OCI-LY7 (cell line): ENCODE measurements around the gene KDM8. TPM values are rescaled to one million over a fixed set of nuclear protein-coding genes. Genes with fewer than 3 reads are reported as not detected.

Source experiments
- BruUV-seq: library from RNA; stranded (reverse); fragments of 400-500 nt; replicated peaks from 2 replicates; lab custom pipeline; 2021; lab: Mats Ljungman, UMichigan
- CTCF ChIA-PET: fragments of 300-600 bp; sonication (Branson Sonifier 250); formaldehyde crosslinking; loops from one replicate; lab custom pipeline; 2022; ENCODE audit warnings: antibody characterized with exemption; ENCODE audit not compliant: unreplicated experiment; lab: Charles Lee
- POLR2A ChIA-PET: fragments of 300-600 bp; sonication (Branson Sonifier 250); formaldehyde crosslinking; loops from one replicate; lab custom pipeline; 2022; ENCODE audit warnings: antibody characterized with exemption; lab: Charles Lee
- DNase-seq: peaks from one replicate; pipeline ENCODE4 v3.0.0-alpha.2; 2015; ENCODE audit warnings: low spot score
- H2AFZ ChIP-seq: fragments of 200-600 bp; sonication (generic), shearing (Covaris generic); 2 replicates; pipeline ENCODE4 v1.6.1; 2014; ENCODE audit warnings: mild to moderate bottlenecking, antibody characterized with exemption, low read length, moderate library complexity
- H3K27ac ChIP-seq: fragments of 200-600 bp; sonication (generic); 2 replicates; pipeline ENCODE4 v1.5.1; 2014; ENCODE audit warnings: mixed run types, low read depth, mild to moderate bottlenecking, moderate library complexity, low read length, inconsistent platforms; ENCODE audit not compliant: poor library complexity, severe bottlenecking
- H3K36me3 ChIP-seq: fragments of 200-600 bp; sonication (generic); 2 replicates; pipeline ENCODE4 v1.6.1; 2014; ENCODE audit warnings: mild to moderate bottlenecking, antibody characterized with exemption, low read length, moderate library complexity, mixed read lengths; ENCODE audit not compliant: insufficient read depth
- H3K4me1 ChIP-seq: fragments of 200-600 bp; sonication (generic); 2 replicates; pipeline ENCODE4 v1.5.1; 2014; ENCODE audit warnings: mild to moderate bottlenecking, low read length; ENCODE audit not compliant: insufficient read depth, poor library complexity, severe bottlenecking
- H3K4me2 ChIP-seq: fragments of 200-600 bp; sonication (generic); 2 replicates; pipeline ENCODE4 v1.6.1; 2014; ENCODE audit warnings: mild to moderate bottlenecking, low read length
- H3K4me3 ChIP-seq: fragments of 200-600 bp; sonication (generic); 2 replicates; pipeline ENCODE4 v1.5.1; 2014; ENCODE audit warnings: mild to moderate bottlenecking, low read depth, low read length; ENCODE audit not compliant: poor library complexity, severe bottlenecking
- H3K79me2 ChIP-seq: fragments of 200-600 bp; sonication (generic); 2 replicates; pipeline ENCODE4 v1.6.1; 2016; ENCODE audit warnings: low read depth, mild to moderate bottlenecking, low read length, moderate library complexity, mixed read lengths; ENCODE audit not compliant: insufficient read depth
- H3K9me2 ChIP-seq: fragments of 200-600 bp; sonication (generic); 2 replicates; pipeline ENCODE4 v1.6.1; 2016; ENCODE audit warnings: mild to moderate bottlenecking, low read length, mixed read lengths; ENCODE audit not compliant: insufficient read depth
- H3K9me3 ChIP-seq: fragments of 200-600 bp; sonication (generic); 2 replicates; pipeline ENCODE4 v1.6.1; 2014; ENCODE audit warnings: mild to moderate bottlenecking, mixed run types, low read length, mixed read lengths
- H4K20me1 ChIP-seq: fragments of 200-600 bp; sonication (generic); 2 replicates; pipeline ENCODE4 v1.6.1; 2014; ENCODE audit warnings: mild to moderate bottlenecking, antibody characterized with exemption, low read length, moderate library complexity, mixed read lengths; ENCODE audit not compliant: insufficient read depth
- EZH2phosphoT487 ChIP-seq: fragments of 200-600 bp; sonication (generic); IDR thresholded peaks from 2 replicates; pipeline ENCODE4 v1.6.1; 2018; ENCODE audit warnings: low read depth, borderline replicate concordance, mild to moderate bottlenecking, mixed run types, antibody characterized with exemption, low read length, moderate library complexity, mixed read lengths
- intact Hi-C: fragments of 100-400 bp; cut with micrococcal nuclease; formaldehyde crosslinking; loops from one replicate; pipeline ENCODE4 v1.10.0; 2022; ENCODE audit not compliant: unreplicated experiment
- total RNA-seq, 2 experiments: library from RNA; depleted of rRNA in 1 of 2; stranded (reverse); fragments of >200 nt in 1 of 2; shearing (Covaris generic) in 1 of 2; gene quantifications; 2 replicates each; pipeline ENCODE4 v1.2.3, GENCODE V29; 2014 to 2022
- TF ChIP-seq, protein P1 (sequence below): fragments of 200-600 bp; sonication (generic); conservative IDR thresholded peaks from 2 replicates; pipeline ENCODE4 v1.5.1; 2014; ENCODE audit warnings: mild to moderate bottlenecking, antibody characterized with exemption, low read length, moderate library complexity, mixed read lengths

The KDM8 gene
- total RNA-seq, 2 experiments from 2014 or later = 14.2 to 14.5 TPM

DNA sequence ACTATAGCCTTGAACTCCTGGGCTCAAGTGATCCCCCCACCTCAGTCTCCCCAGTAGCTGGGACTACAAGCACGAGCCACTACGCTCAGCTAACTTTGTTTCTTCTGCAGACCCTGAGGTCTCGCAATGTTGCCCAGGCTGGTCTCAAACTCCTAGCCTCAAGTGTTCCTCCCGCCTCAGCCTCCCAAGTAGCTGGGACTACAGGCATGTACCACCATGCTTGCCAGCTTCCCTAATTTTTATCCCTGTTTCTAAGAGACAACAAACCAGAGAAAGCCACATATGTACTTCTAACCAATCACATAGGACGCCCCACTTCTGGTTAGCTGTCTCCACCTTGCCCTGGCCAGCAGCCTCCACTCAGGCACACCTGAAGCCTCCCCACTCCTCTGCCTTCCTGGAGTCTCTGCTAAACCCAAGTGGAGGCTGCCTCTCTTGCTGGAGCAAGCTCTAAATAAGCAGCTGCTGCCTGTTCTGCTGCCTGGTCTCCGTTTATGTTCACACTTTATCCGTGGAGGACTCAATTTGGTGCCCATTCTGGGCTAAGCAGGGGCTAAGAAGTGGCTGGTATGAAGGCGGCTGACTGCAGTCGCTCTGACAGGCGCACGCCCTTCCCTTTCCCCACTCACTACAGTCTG, 40.5 kb downstream of the KDM8 start:
- ChIA-PET POLR2A (interaction anchor here (0.6 to 1.5 kb wide), 2 partner anchors 9 to 40 kb away, joined by 3 to 5 read pairs; partner anchors contain the start of gene KDM8), CTCF (no interaction called here)
- Histone ChIP-seq H3K4me2 (no peak overlapping the region), H3K4me3 (no peak overlapping the region), H4K20me1 (no peaks in the 10 kb centered on the region), H3K79me2 (no peaks in the 10 kb centered on the region), H3K27ac (no peak overlapping the region), H3K4me1 (no peaks in the 10 kb centered on the region), H3K36me3 (peaks cover 7% of the 10 kb centered on the region; the same call in 1 of the 2 replicates), H2AFZ (no peak overlapping the region), H3K9me3 (no peaks in the 10 kb centered on the region), H3K9me2 (no peaks in the 10 kb centered on the region)
- BruUV-seq = no TSS peak
- no peak for DNase-seq
- intact Hi-C loops = no loop called here
- TF ChIP-seq, protein P1, sequence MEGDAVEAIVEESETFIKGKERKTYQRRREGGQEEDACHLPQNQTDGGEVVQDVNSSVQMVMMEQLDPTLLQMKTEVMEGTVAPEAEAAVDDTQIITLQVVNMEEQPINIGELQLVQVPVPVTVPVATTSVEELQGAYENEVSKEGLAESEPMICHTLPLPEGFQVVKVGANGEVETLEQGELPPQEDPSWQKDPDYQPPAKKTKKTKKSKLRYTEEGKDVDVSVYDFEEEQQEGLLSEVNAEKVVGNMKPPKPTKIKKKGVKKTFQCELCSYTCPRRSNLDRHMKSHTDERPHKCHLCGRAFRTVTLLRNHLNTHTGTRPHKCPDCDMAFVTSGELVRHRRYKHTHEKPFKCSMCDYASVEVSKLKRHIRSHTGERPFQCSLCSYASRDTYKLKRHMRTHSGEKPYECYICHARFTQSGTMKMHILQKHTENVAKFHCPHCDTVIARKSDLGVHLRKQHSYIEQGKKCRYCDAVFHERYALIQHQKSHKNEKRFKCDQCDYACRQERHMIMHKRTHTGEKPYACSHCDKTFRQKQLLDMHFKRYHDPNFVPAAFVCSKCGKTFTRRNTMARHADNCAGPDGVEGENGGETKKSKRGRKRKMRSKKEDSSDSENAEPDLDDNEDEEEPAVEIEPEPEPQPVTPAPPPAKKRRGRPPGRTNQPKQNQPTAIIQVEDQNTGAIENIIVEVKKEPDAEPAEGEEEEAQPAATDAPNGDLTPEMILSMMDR = no peak
- no peak for TF ChIP-seq EZH2phosphoT487

DNA sequence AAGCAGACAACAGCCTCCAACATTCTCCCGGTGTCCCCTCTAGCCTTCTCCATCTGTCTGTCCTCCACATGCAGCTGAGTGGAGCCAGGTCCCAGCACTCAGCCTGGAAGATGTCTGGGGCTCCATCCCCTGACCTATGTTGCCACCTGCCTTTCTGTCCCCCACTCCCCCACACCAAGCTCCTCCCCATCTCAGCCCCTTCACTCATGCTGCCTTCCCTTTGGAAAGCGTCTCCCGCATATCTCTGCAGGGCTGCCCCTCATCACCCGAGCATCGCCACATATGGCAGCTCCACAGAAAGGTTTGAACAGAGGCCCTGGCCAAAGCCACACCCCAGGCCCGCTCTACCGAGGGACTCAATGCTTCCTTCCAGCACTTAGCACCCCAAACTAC, 41.0 kb downstream of the KDM8 start:
- H3K4me1 ChIP-seq = no peaks in the 10 kb centered on the region
- no peak for DNase-seq
- POLR2A ChIA-PET = no interaction called here

More for the DNA sequence above, 41.0 kb downstream of the KDM8 start:
- intact Hi-C loops = no loop called here
- no peak overlapping the region for H3K4me3 ChIP-seq
- TF ChIP-seq EZH2phosphoT487 = no peak
- TF ChIP-seq, protein P1 = no peak
- CTCF ChIA-PET = no interaction called here
- BruUV-seq = no TSS peak
- H4K20me1 ChIP-seq = no peaks in the 10 kb centered on the region
- no peak overlapping the region for H3K4me2 ChIP-seq
- H2AFZ ChIP-seq = no peak overlapping the region
- H3K79me2 ChIP-seq = no peaks in the 10 kb centered on the region
- H3K9me2 ChIP-seq = no peaks in the 10 kb centered on the region
- no peaks in the 10 kb centered on the region for H3K9me3 ChIP-seq
- H3K36me3 ChIP-seq = peaks cover 10% of the 10 kb centered on the region; the same call in 1 of the 2 replicates
- no peak overlapping the region for H3K27ac ChIP-seq
